HT1080 (cell line): ENCODE measurements around the gene NRM. TPM values are rescaled to one million over a fixed set of nuclear protein-coding genes. Genes with fewer than 3 reads are reported as not detected.
"Not testable (repeated sequence)": the region's sequence is repeated elsewhere in the genome, so short reads cannot be mapped to it uniquely, and the experiment has no call there.

Experiments
- DNase-seq: peaks from one replicate; pipeline ENCODE4 v3.0.0-alpha.2; 2015; ENCODE audit warnings: low read depth
- total RNA-seq: library from RNA; depleted of rRNA; stranded (reverse); fragments of >200 nt; shearing (Covaris generic); gene quantifications from 2 replicates; pipeline ENCODE4 v1.2.3, GENCODE V29; 2014

Gene NRM
- total RNA-seq, 1 experiment from 2014 or later: 18.5 TPM

DNA sequence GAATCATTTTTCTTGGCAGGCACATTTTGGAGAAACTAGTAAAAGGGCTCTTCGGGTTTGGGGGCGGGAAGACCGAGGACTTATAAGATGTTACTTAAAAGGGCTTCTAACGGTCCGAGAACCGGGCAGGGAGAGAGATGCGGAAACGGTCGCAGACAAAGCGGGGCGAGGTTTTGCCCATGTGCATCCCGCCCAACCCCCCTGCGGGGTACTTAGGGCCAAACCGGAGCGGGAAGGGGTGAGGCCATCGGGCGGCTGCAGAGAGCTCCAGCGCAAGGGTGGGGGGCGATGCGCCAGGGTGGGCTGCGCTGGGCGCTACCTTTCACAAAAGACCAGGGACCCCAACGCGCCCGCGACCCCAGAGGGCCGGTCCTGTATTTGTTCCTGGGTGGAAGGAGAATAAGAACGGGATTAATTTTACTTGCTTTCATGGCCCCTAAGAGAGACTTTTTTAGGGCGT lies 30.0 kb upstream of the NRM start:
- DNase-seq: peak; percentile 63

- peak; percentile 98 for DNase-seq
Measured at GRCh38 chr6:30719791-30720737, 29.3 kb upstream of the NRM start, which contains the start of gene TUBB. Gene TUBB, plus strand, starts transcription at chr6:30720352. Its CDS starts 155 bp downstream, at chr6:30720507.

GRCh38 chr6:30719356-30719755 lies 28.6 kb upstream of the NRM start:
- DNase-seq: no peak

DNA sequence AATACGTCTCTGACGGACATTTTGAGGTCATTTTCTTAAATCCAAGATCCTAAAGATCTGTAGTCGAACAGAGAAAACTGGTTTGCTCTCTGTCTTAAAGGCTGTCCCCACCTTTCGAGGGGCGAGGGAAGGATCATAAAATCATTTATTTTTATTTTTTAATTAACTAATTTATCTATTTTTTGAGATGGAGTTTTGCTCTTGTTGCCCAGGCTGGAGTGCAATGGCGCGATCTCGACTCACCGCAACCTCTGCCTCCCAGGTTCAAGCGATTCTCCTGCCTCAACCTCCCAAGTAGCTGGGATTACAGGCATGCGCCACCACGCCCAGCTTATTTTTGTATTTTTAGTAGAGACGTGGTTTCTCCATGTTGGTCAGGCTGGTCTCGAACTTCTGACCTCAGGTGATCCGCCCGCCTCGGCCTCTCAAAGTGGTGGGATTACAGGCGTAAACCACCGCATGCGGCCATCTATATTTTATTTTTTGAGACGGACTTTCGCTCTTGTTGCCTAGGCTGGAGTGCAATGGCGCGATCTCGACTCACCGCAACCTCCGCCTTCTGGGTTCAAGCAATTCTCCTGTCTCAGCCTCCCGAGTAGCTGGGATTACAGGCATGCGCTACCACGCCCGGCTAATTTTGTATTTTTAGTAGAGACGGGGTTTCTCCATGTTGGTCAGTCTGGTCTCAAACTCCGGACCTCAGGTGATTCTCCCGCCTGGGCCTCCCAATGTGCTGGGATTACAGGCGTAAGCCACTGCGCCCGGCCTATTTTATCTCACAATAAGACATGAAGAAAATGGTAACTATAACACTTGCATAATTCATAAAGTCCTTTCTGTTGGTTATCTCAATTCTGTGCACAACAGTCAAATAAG lies 27.3 kb upstream of the NRM start:
- DNase-seq: not testable (repeated sequence)

- peak; percentile 100 for DNase-seq
Measured at GRCh38 chr6:30717129-30717844, 26.5 kb upstream of the NRM start, which contains the start of gene MDC1. Gene MDC1, minus strand, starts transcription at chr6:30717281. Its CDS starts 2,106 bp downstream, at chr6:30715175.

DNA sequence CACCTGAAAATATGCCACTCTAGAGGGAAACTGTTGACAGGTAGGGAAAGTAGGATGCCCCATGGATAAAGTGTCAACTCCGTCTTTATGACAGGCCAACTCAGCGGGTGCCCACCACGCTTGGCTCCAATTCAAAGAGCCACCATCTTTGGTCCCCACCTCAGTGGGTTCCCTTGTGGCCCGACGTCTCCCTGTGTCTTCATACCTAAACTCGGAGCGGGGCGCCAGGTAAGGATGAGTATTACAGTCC lies 26.0 kb upstream of the NRM start:
- no peak for DNase-seq

DNA sequence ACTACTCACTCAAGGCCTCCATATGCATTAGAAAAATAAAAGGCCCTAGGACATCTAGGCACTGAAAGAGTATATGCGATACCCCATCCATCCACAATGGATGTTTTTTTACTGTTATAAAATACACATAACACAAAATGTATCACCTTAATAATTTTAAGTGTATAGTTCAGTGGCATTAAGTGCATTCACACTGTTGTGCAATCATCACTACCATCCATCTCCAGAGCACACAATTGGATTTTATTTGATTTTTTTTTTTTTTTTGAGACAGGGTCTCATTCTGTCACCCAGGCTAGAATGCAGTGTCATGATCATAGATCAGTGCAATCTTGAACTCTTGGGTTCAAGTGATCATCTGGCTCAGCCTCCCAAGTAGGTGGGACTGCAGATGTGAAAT lies 23.5 kb upstream of the NRM start:
- no peak for DNase-seq

GRCh38 chr6:30712441-30712945 lies 21.7 kb upstream of the NRM start:
- no peak for DNase-seq

- DNase-seq: no peak
Measured at GRCh38 chr6:30711758-30712380, 21.1 kb upstream of the NRM start.

GRCh38 chr6:30709101-30709868 lies 18.5 kb upstream of the NRM start:
- no peak for DNase-seq

GRCh38 chr6:30707281-30707850 lies 16.6 kb upstream of the NRM start:
- DNase-seq: no peak

GRCh38 chr6:30705620-30706019 lies 14.8 kb upstream of the NRM start:
- no peak for DNase-seq

DNA sequence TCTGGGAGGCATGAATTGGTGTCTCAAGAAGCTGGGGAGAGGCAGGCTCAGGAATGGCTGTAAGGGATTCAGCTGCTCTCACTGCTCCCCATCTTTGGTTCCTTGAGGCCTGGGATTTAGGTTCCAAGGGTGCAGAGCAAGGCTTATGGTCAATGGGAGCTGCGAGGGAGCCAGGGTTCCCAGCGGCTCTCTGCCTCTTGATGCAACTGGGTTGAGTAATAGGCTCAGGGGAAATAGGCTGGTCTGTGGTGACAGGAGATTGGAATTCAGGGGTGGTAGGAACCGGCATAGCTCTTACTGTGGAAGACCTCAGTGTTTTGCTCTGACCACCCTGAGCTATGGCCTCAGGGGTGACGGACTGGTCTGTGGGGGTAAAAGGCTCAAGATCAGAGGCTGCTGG lies 13.0 kb upstream of the NRM start:
- no peak for DNase-seq

DNA sequence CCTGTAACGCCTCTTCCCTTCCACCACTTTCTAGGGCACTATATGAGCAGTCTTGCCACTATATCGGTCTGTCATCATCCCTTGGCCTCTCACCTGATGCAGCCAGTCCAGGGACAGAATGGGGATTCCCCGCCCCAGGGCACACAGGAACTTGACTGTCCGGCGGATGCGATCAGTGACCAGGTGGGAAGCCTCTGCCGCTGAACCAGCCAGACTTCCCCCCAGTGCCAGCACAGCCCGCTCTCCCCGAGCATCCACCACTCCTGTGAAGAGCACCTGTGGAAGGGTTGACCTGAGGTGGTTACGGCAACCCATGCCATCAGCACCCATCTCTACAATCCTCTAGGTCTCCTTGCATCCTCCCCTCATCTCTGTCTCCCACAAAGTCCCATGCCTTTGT lies 12.2 kb upstream of the NRM start:
- DNase-seq: no peak

- no peak for DNase-seq
Measured at GRCh38 chr6:30700340-30700739, 9.6 kb upstream of the NRM start.

- DNase-seq: no peak
Measured at GRCh38 chr6:30696432-30696831, 5.6 kb upstream of the NRM start.

DNA sequence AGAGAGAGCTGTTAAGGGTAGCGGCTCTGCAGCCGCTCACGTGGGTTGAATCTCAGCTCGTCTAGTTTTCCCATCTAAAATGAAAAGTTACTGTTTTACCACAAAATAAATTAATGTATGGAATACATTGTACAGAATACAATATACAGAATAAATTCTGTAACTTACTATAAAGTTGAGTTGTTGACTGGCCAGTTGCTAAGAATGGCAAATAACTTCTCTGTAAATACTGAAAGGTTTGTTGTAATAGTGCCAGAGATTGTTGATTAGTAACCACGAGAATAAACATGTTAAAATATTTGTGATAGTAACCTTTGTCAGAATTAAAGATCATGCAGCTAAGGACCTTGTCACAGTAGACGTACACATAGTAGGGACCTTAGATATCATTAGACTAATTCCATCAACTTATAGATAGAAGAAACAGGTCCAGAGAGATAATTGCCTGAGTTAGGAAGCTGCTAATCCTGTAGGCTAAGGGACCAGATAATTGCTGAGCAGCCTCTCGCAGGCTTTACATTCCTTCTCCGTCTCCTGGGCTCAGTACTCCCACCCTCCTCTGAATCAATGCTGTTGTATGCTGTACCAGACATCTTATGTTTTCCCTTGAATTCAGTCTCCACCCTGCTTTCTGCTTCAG lies 544 bp upstream of the NRM start:
- no peak for DNase-seq

- DNase-seq: no peak
Measured at GRCh38 chr6:30689985-30690384, 799 bp downstream of the NRM start.
